Activated CD4-positive, alpha-beta T cell treated with anti-CD3 and anti-CD28 coated beads, Interleukin-2, amount 50 U/mL, for 16 hours (primary cell): Measurements from ENCODE around the gene PMPCA.
A peak's percentile ranks its signal among the peaks of the same experiment; 100 is the strongest.

Source experiments
- DNase-seq: peaks from one replicate; pipeline ENCODE4 v3.0.0-alpha.2; 2020

The PMPCA gene

GRCh38 chr9:136438548-136439480, 28.4 kb downstream of the PMPCA start:
- peak; percentile 67 for DNase-seq

- peak; percentile 81 for DNase-seq
Observed at GRCh38 chr9:136439481-136440408, 29.3 kb downstream of the PMPCA start, which contains the start of gene INPP5E. INPP5E (minus strand) TSS chr9:136439845; CDS start chr9:136439419, 426 bp downstream.

- no peak for DNase-seq
Observed at GRCh38 chr9:136441191-136441680, 30.8 kb downstream of the PMPCA start.

GRCh38 chr9:136441681-136442245, 31.3 kb downstream of the PMPCA start:
- no peak for DNase-seq

- DNase-seq = no peak
Observed at GRCh38 chr9:136442265-136442664, 31.8 kb downstream of the PMPCA start.

GRCh38 chr9:136443087-136443486, 32.6 kb downstream of the PMPCA start:
- DNase-seq = no peak

- no peak for DNase-seq
Observed at GRCh38 chr9:136443687-136444086, 33.2 kb downstream of the PMPCA start.

- no peak for DNase-seq
Observed at GRCh38 chr9:136444102-136444501, 33.6 kb downstream of the PMPCA start.

GRCh38 chr9:136445799-136446198, 35.3 kb downstream of the PMPCA start:
- DNase-seq = no peak

- DNase-seq = no peak
Observed at GRCh38 chr9:136447173-136447778, 36.8 kb downstream of the PMPCA start.

- no peak for DNase-seq
Observed at GRCh38 chr9:136448655-136449054, 38.2 kb downstream of the PMPCA start.

GRCh38 chr9:136451221-136451877, 40.9 kb downstream of the PMPCA start:
- no peak for DNase-seq

GRCh38 chr9:136453326-136453725, 42.9 kb downstream of the PMPCA start:
- no peak for DNase-seq

GRCh38 chr9:136454026-136454796, 43.8 kb downstream of the PMPCA start:
- DNase-seq = no peak

GRCh38 chr9:136455043-136456002, 44.9 kb downstream of the PMPCA start:
- DNase-seq = no peak

- DNase-seq = no peak
Observed at GRCh38 chr9:136456258-136456657, 45.8 kb downstream of the PMPCA start.

- no peak for DNase-seq
Observed at GRCh38 chr9:136457326-136457725, 46.9 kb downstream of the PMPCA start.

GRCh38 chr9:136459425-136459824, 49.0 kb downstream of the PMPCA start:
- no peak for DNase-seq

GRCh38 chr9:136460772-136461325, 50.4 kb downstream of the PMPCA start:
- DNase-seq = no peak

- no peak for DNase-seq
Observed at GRCh38 chr9:136462664-136463063, 52.2 kb downstream of the PMPCA start.
